Stimulated activated CD8-positive, alpha-beta memory T cell treated with anti-CD3 and anti-CD28 coated beads, Interleukin-7, amount 100 ng/mL, for 48 hours (primary cell): ENCODE data around the gene HBB.

Experiments used
- DNase-seq, 2 donors: peaks; one replicate each; pipeline ENCODE4 v3.0.0-alpha.2; 2020; ENCODE audit warnings: low read depth in 1 of 2; ENCODE audit errors: extremely low read depth in 1 of 2

The HBB gene

GRCh38 chr11:5228124-5228523, 1.3 kb upstream of the HBB start:
- DNase-seq = no peak

- DNase-seq = no peak
These were observed 810 bp upstream of the HBB start for GRCh38 chr11:5227681-5228080.

- DNase-seq = no peak
These were observed 1.4 kb downstream of the HBB start for GRCh38 chr11:5225480-5225871.

GRCh38 chr11:5224538-5225479, 2.1 kb downstream of the HBB start:
- DNase-seq = no peak

- no peak for DNase-seq
These were observed 3.2 kb downstream of the HBB start for GRCh38 chr11:5223686-5224085.

- no peak for DNase-seq
These were observed 3.7 kb downstream of the HBB start for GRCh38 chr11:5223146-5223545.

GRCh38 chr11:5210376-5210885, 16.4 kb downstream of the HBB start:
- no peak for DNase-seq

- no peak for DNase-seq
These were observed 22.1 kb downstream of the HBB start for GRCh38 chr11:5204787-5205186.

GRCh38 chr11:5203366-5203765, 23.5 kb downstream of the HBB start:
- DNase-seq = no peak

- no peak for DNase-seq
These were observed 26.3 kb downstream of the HBB start, which contains the start of gene OR51V1 for GRCh38 chr11:5200582-5200981. TSS of gene OR51V1 (minus strand) at chr11:5200682. CDS start at chr11:5200682, 0 bp downstream.

- no peak for DNase-seq
These were observed 28.6 kb downstream of the HBB start for GRCh38 chr11:5198285-5198684.

- no peak for DNase-seq
These were observed 29.3 kb downstream of the HBB start for GRCh38 chr11:5197536-5197935.

GRCh38 chr11:5196731-5197130, 30.1 kb downstream of the HBB start:
- DNase-seq = no peak

- no peak for DNase-seq
These were observed 30.8 kb downstream of the HBB start for GRCh38 chr11:5196067-5196466.

GRCh38 chr11:5192738-5193137, 34.1 kb downstream of the HBB start:
- DNase-seq = no peak

GRCh38 chr11:5188201-5188600, 38.7 kb downstream of the HBB start:
- no peak for DNase-seq

GRCh38 chr11:5178046-5178837, 48.6 kb downstream of the HBB start:
- no peak for DNase-seq
